Activated CD8-positive, alpha-beta T cell treated with anti-CD3 and anti-CD28 coated beads, Interleukin-2, amount 10 ng/mL, durations not matched to agents 7 days and 5 days (primary cell): ENCODE measurements around the gene SKAP1. TPM values are rescaled to one million over a fixed set of nuclear protein-coding genes. Genes with fewer than 3 reads are reported as not detected.

ENCODE experiments used
- ATAC-seq: fragments of 150-1000 bp; cut with Tn5 transposase; one replicate; pipeline ENCODE4 v1.10.0; 2021; ENCODE audit warnings: moderate library complexity
- CTCF ChIA-PET: fragments of 350-600 bp; sonication (Branson Sonifier 250); formaldehyde crosslinking; loops from one replicate; lab custom pipeline; 2021; ENCODE audit warnings: antibody characterized with exemption; lab: Charles Lee
- POLR2A ChIA-PET: fragments of 350-600 bp; sonication (Branson Sonifier 250); formaldehyde crosslinking; loops from one replicate; lab custom pipeline; 2021; ENCODE audit warnings: antibody characterized with exemption; lab: Charles Lee
- DNase-seq: peaks from one replicate; pipeline ENCODE4 v3.0.0-alpha.2; 2020
- H3K27ac Mint-ChIP-seq: one replicate; pipeline ENCODE4 v1.8.0; 2021; ENCODE audit warnings: mild to moderate bottlenecking, mixed read lengths
- H3K27me3 Mint-ChIP-seq: one replicate; pipeline ENCODE4 v1.8.0; 2021; ENCODE audit warnings: low read depth, mixed read lengths
- H3K36me3 Mint-ChIP-seq: one replicate; pipeline ENCODE4 v1.8.0; 2021; ENCODE audit warnings: low read depth, mixed read lengths
- H3K4me1 Mint-ChIP-seq: one replicate; pipeline ENCODE4 v1.8.0; 2021; ENCODE audit warnings: low read depth, mixed read lengths
- H3K4me3 Mint-ChIP-seq: one replicate; pipeline ENCODE4 v1.8.0; 2021; ENCODE audit warnings: mild to moderate bottlenecking, mixed read lengths
- H3K9me3 Mint-ChIP-seq: one replicate; pipeline ENCODE4 v1.8.0; 2022; ENCODE audit warnings: mixed read lengths; ENCODE audit not compliant: insufficient read depth
- total RNA-seq, 2 experiments: library from RNA; stranded (reverse); gene quantifications; one replicate each; pipeline ENCODE4 v1.2.3, GENCODE V29; 2021

Gene SKAP1
- total RNA-seq, 2 experiments from 2014 or later: 93.8 to 94.1 TPM

GRCh38 chr17:48241131-48241591 lies 188.9 kb downstream of the SKAP1 start:
- H3K4me1 Mint-ChIP-seq: peaks cover 72% of the 10 kb centered on the region
- ChIA-PET POLR2A (no interaction called here), CTCF (interaction anchor here (0.9 to 1.7 kb wide), 4 partner anchors 10 to 216 kb away, joined by 3 to 7 read pairs (median 4); no protein-coding TSS in a partner anchor)
- peaks cover 11% of the 10 kb centered on the region for H3K36me3 Mint-ChIP-seq
- no peak overlapping the region for H3K4me3 Mint-ChIP-seq
- peak overlapping the region; percentile 21 for H3K27ac Mint-ChIP-seq
- ATAC-seq: peak; percentile 78
- H3K9me3 Mint-ChIP-seq: no peaks in the 10 kb centered on the region
- peak; percentile 54 for DNase-seq
- no peaks in the 10 kb centered on the region for H3K27me3 Mint-ChIP-seq

GRCh38 chr17:48240562-48241130 lies 189.4 kb downstream of the SKAP1 start:
- Mint-ChIP-seq H3K4me1 (peaks cover 72% of the 10 kb centered on the region), H3K9me3 (no peaks in the 10 kb centered on the region), H3K36me3 (peaks cover 11% of the 10 kb centered on the region), H3K27ac (no peak overlapping the region), H3K27me3 (no peaks in the 10 kb centered on the region), H3K4me3 (no peak overlapping the region)
- DNase-seq: no peak
- POLR2A ChIA-PET: no interaction called here
- CTCF ChIA-PET: interaction anchor here (0.9 to 2.0 kb wide), 5 partner anchors 10 to 215 kb away, joined by 3 to 7 read pairs (median 4); no protein-coding TSS in a partner anchor
- ATAC-seq: no peak

DNA sequence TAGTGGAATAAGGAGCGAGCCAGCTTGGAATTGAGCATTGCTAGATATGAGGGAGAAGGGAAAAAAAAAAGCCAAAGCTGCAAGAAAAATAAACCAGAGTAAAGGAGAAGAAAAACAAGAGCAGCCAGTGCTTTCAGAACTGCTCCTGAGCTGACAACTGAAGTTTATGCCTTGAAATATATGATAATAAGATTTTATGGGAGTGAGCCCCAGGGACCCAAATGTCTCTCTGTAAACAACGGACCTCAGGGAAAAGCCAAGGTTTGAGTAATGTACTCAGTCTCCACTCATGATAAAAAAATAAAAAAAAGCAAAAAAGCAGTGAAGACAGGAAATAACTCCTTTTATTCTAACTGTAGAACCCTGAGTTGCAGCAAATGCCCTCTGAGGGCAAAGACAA lies 189.9 kb downstream of the SKAP1 start:
- H3K27ac Mint-ChIP-seq: no peak overlapping the region
- no peak for ATAC-seq
- CTCF ChIA-PET: interaction anchor here (0.7 to 2.0 kb wide), 7 partner anchors 16 to 353 kb away, joined by 3 to 8 read pairs (median 6); partner anchors contain the start of gene HOXB5
- peaks cover 14% of the 10 kb centered on the region for H3K36me3 Mint-ChIP-seq
- H3K4me3 Mint-ChIP-seq: no peak overlapping the region
- POLR2A ChIA-PET: no interaction called here
- H3K27me3 Mint-ChIP-seq: no peaks in the 10 kb centered on the region
- H3K9me3 Mint-ChIP-seq: no peaks in the 10 kb centered on the region
- H3K4me1 Mint-ChIP-seq: peaks cover 72% of the 10 kb centered on the region
- no peak for DNase-seq

GRCh38 chr17:48239603-48239995 lies 190.4 kb downstream of the SKAP1 start:
- no peak overlapping the region for H3K4me3 Mint-ChIP-seq
- ChIA-PET POLR2A (no interaction called here), CTCF (interaction anchor here (0.7 to 2.0 kb wide), 7 partner anchors 11 to 354 kb away, joined by 3 to 8 read pairs (median 6); partner anchors contain the start of gene HOXB5)
- H3K4me1 Mint-ChIP-seq: peaks cover 67% of the 10 kb centered on the region
- DNase-seq (no peak), ATAC-seq (no peak)
- no peak overlapping the region for H3K27ac Mint-ChIP-seq
- no peaks in the 10 kb centered on the region for H3K27me3 Mint-ChIP-seq
- peaks cover 17% of the 10 kb centered on the region for H3K36me3 Mint-ChIP-seq
- no peaks in the 10 kb centered on the region for H3K9me3 Mint-ChIP-seq

DNA sequence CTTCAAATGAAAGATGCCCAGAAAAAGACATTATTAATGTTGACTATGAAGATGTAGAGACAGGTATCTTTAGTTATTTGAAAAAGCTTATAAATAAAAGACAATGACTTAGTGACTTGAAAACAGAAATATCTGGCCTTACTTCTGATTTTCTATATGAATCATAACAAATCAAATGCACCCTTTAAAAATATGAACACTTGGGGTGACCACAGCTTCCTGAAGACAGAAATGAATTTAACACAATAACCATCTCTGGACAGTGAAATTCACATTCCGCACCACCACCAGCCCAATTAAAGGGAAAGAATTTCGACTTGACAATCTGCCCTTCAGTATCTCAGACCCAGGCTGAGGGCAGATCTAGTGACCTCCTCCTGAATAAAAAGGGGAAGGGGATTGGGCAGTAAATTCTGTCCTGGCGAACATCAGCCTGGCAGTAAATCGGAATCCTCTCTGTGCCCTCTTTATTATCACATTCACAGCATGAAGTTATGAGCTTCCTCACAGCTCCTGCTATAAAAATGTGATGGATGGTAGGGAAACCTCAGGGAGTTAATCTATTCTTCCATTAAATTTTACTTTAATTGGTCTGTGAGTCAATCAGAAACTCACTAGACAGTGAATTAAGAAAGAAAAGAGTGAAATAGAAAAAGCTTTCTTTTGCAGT lies 190.9 kb downstream of the SKAP1 start:
- H3K36me3 Mint-ChIP-seq: peaks cover 22% of the 10 kb centered on the region
- ChIA-PET CTCF (interaction anchor here (0.7 to 2.0 kb wide), 8 partner anchors 12 to 354 kb away, joined by 3 to 8 read pairs (median 6); partner anchors contain the start of gene HOXB5), POLR2A (no interaction called here)
- no peaks in the 10 kb centered on the region for H3K27me3 Mint-ChIP-seq
- H3K4me3 Mint-ChIP-seq: no peak overlapping the region
- no peaks in the 10 kb centered on the region for H3K9me3 Mint-ChIP-seq
- ATAC-seq: no peak
- DNase-seq: no peak
- no peak overlapping the region for H3K27ac Mint-ChIP-seq
- peaks cover 61% of the 10 kb centered on the region for H3K4me1 Mint-ChIP-seq

GRCh38 chr17:48237456-48237855 lies 192.6 kb downstream of the SKAP1 start:
- Mint-ChIP-seq H3K36me3 (peaks cover 26% of the 10 kb centered on the region), H3K27me3 (no peaks in the 10 kb centered on the region), H3K4me1 (peaks cover 49% of the 10 kb centered on the region), H3K27ac (peak overlapping the region; percentile 5), H3K4me3 (no peak overlapping the region), H3K9me3 (no peaks in the 10 kb centered on the region)
- CTCF ChIA-PET: interaction anchor here (1.4 kb wide), 1 partner anchor 157 kb away, joined by 5 read pairs; no protein-coding TSS in a partner anchor
- POLR2A ChIA-PET: interaction anchor here (0.7 kb wide), 1 partner anchor 308 kb away, joined by 3 read pairs; no protein-coding TSS in a partner anchor
- ATAC-seq (no peak), DNase-seq (no peak)

DNA sequence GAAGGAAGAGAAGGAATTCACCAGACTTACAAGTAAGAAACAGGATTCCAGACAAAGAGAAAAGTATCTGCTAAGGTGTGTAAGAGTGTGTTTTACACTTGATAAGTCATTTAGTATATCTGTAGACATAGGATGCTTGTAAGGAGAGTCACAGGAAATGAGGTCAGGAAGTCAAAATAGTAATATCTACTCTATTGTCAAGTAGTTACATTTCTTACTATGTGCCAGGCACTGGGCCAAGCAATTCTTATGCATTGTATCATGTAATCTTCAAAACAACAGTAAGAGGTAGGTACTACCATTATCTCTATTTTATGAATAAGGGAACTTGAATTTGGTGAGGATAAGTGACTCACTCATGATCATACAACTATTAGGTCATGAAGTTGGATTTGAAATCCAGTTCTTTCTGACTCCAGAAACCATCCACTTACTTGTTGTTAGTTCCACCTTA lies 193.3 kb downstream of the SKAP1 start:
- no peak overlapping the region for H3K4me3 Mint-ChIP-seq
- peaks cover 44% of the 10 kb centered on the region for H3K4me1 Mint-ChIP-seq
- H3K9me3 Mint-ChIP-seq: no peaks in the 10 kb centered on the region
- ChIA-PET POLR2A (no interaction called here), CTCF (no interaction called here)
- no peak for DNase-seq
- H3K27ac Mint-ChIP-seq: no peak overlapping the region
- ATAC-seq: no peak
- H3K27me3 Mint-ChIP-seq: no peaks in the 10 kb centered on the region
- H3K36me3 Mint-ChIP-seq: peaks cover 24% of the 10 kb centered on the region

DNA sequence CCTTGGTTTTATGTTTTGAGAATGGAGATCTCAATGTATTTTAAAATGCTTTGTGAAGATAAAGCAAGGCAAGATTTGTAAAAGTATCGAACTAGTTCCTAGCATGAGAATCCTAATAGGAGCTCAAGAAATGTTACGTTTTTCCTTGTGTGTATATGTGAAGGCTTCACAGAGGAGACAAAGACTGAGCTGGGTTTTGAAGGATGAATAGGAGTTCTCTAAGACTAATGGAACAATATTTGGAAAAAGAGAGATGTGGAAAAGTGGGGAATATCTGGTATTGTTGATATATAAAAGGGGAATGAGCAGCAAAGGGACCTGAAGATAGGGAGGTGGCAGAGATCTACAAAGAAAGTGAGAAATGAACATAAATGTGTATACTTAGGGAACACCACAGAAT lies 195.1 kb downstream of the SKAP1 start:
- Mint-ChIP-seq H3K4me1 (peaks cover 33% of the 10 kb centered on the region), H3K9me3 (no peaks in the 10 kb centered on the region), H3K4me3 (no peak overlapping the region), H3K27me3 (no peaks in the 10 kb centered on the region), H3K36me3 (peaks cover 25% of the 10 kb centered on the region), H3K27ac (no peak overlapping the region)
- ATAC-seq (no peak), DNase-seq (no peak)
- POLR2A ChIA-PET: no interaction called here
- CTCF ChIA-PET: interaction anchor here (0.7 to 1.2 kb wide), 2 partner anchors 8 to 26 kb away, joined by 3 read pairs; no protein-coding TSS in a partner anchor

GRCh38 chr17:48231995-48232959 lies 197.7 kb downstream of the SKAP1 start:
- no peaks in the 10 kb centered on the region for H3K9me3 Mint-ChIP-seq
- H3K27me3 Mint-ChIP-seq: no peaks in the 10 kb centered on the region
- peaks cover 22% of the 10 kb centered on the region for H3K36me3 Mint-ChIP-seq
- ChIA-PET CTCF (interaction anchor here (1.2 to 1.6 kb wide), 2 partner anchors 152 to 361 kb away, joined by 3 read pairs; partner anchors contain the start of gene HOXB5), POLR2A (no interaction called here)
- H3K4me1 Mint-ChIP-seq: peaks cover 17% of the 10 kb centered on the region
- DNase-seq: no peak
- H3K4me3 Mint-ChIP-seq: no peak overlapping the region
- no peak for ATAC-seq
- no peak overlapping the region for H3K27ac Mint-ChIP-seq

DNA sequence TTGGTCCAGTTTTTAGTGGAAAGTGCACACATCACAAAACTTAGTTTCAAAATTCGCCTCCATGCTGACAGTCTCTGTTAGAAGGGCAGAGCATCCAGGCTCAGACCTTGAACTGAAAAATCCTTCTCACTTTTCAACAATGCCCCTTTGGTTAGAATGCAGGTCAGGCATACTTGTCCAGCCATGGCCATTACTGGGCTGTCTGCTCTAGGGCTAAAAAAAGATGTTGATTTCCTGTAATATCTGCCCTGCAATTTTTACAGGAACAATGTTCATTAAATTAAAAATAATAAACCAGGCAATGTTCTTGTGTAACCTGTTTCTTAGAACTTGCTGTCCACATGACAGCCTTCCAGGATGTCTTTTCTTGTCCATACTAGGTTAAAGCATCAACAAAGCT lies 200.1 kb downstream of the SKAP1 start:
- H3K36me3 Mint-ChIP-seq: peaks cover 25% of the 10 kb centered on the region
- H3K4me3 Mint-ChIP-seq: no peak overlapping the region
- POLR2A ChIA-PET: no interaction called here
- ATAC-seq (no peak), DNase-seq (no peak)
- H3K4me1 Mint-ChIP-seq: peaks cover 13% of the 10 kb centered on the region
- H3K9me3 Mint-ChIP-seq: no peaks in the 10 kb centered on the region
- H3K27ac Mint-ChIP-seq: no peak overlapping the region
- H3K27me3 Mint-ChIP-seq: no peaks in the 10 kb centered on the region
- CTCF ChIA-PET: no interaction called here

- Mint-ChIP-seq H3K36me3 (peaks cover 18% of the 10 kb centered on the region), H3K9me3 (no peaks in the 10 kb centered on the region), H3K4me1 (peaks cover 16% of the 10 kb centered on the region), H3K27me3 (no peaks in the 10 kb centered on the region), H3K27ac (no peak overlapping the region), H3K4me3 (no peak overlapping the region)
- ATAC-seq: no peak
- POLR2A ChIA-PET: no interaction called here
- no peak for DNase-seq
- CTCF ChIA-PET: interaction anchor here (1.1 to 1.6 kb wide), 3 partner anchors 21 to 34 kb away, joined by 4 to 6 read pairs (median 4); no protein-coding TSS in a partner anchor
Measured at GRCh38 chr17:48228720-48229119, 201.3 kb downstream of the SKAP1 start.
